ENCODE results near the gene GRIA1. TPM values are rescaled to one million over a fixed set of nuclear protein-coding genes. Genes with fewer than 3 reads are reported as not detected.
A peak's percentile ranks its signal among the peaks of the same experiment; 100 is the strongest.

Gene GRIA1
- total RNA-seq, 4 donors from 2014 or later: 0.63 to 1.2 (median 0.93) TPM

DNA sequence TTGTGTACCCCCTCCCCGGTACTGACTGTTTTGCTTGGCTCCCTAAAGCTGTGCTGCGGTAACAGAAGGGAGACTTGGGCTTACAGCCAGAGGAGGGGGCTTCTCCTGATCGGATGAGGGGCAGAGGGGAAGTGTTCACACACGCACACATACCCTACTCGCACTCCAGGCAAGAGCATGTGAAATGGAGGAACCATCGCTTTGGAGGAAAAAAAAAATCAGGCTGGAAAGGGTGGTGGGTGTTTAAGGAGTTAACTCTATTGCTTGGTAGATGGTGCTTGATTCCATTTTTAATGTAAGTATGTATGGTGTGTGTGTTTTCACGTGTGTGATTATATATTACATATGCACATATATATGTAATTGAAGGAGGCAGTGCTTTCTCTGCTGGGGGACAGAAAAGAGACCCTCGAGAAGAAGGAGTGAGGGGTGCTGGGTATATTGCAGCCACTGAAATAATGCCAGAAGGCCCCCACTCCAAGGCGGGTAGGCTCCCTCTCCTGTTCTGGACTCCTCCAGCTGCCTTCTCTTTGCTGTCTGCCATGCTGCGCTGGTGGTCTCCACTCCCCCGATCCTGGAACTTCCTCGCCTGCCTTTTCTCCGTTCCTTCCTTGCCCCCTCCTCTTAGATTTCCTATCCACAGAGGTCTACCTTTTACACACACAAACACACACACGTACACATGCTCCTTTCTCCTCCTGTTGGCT lies 721 bp downstream of the GRIA1 start:
- no peak for TF ChIP-seq EP300 (IDR thresholded peaks at IDR 0.05)
- no peak for TF ChIP-seq CTCF (IDR thresholded peaks at IDR 0.05)
- no peak for TF ChIP-seq POLR2A (IDR thresholded peaks at IDR 0.05; ENCODE audit: low read depth)
- TF ChIP-seq POLR2AphosphoS5 (IDR thresholded peaks at IDR 0.05): no peak
- H3K4me3 ChIP-seq: peak overlapping the region; percentile 11 to 33 (median 20)
- intact Hi-C loops (cut with DNase I): loop anchor here (10.0 kb wide), 1 partner anchor 956 kb away; no protein-coding TSS in a partner anchor

GRCh38 chr5:153491856-153492255 lies 1.4 kb downstream of the GRIA1 start:
- H3K27me3 ChIP-seq: peaks cover 0 to 30% (median 15%) of the 10 kb centered on the region in 4 donors
- no peak overlapping the region for H3K27ac ChIP-seq (replicated peaks in 1 of 4)
- H3K4me1 ChIP-seq: peaks cover 0 to 11% (median 7%) of the 10 kb centered on the region in 4 donors
- TF ChIP-seq POLR2A (IDR thresholded peaks at IDR 0.05; ENCODE audit: low read depth): no peak
- no peak for TF ChIP-seq EP300 (IDR thresholded peaks at IDR 0.05)
- no peak for TF ChIP-seq CTCF (IDR thresholded peaks at IDR 0.05)
- TF ChIP-seq POLR2AphosphoS5 (IDR thresholded peaks at IDR 0.05): no peak
- H3K9me3 ChIP-seq: no peaks in the 10 kb centered on the region
- no peaks in the 10 kb centered on the region for H3K36me3 ChIP-seq
- intact Hi-C loops (cut with DNase I): loop anchor here (10.0 kb wide), 1 partner anchor 957 kb away; no protein-coding TSS in a partner anchor
- no peak for DNase-seq (ENCODE audit: extremely low spot score)
- peak overlapping the region in 1 of 4 donors; percentile 1 for H3K4me3 ChIP-seq
- 61% methylated on average over 8 of the region's 8 CpGs for WGBS

More for the DNA sequence above, 721 bp downstream of the GRIA1 start:
- DNase-seq (ENCODE audit: extremely low spot score): peak; percentile 55
- Histone ChIP-seq H3K9me3 (no peaks in the 10 kb centered on the region), H3K36me3 (no peaks in the 10 kb centered on the region), H3K4me1 (peaks cover 0 to 11% (median 7%) of the 10 kb centered on the region in 4 donors), H3K27ac (replicated peaks in 1 of 4) (no peak overlapping the region), H3K27me3 (peaks cover 0 to 30% (median 15%) of the 10 kb centered on the region in 4 donors)
- WGBS: 27% methylated on average over 14 of the region's 14 CpGs

DNA sequence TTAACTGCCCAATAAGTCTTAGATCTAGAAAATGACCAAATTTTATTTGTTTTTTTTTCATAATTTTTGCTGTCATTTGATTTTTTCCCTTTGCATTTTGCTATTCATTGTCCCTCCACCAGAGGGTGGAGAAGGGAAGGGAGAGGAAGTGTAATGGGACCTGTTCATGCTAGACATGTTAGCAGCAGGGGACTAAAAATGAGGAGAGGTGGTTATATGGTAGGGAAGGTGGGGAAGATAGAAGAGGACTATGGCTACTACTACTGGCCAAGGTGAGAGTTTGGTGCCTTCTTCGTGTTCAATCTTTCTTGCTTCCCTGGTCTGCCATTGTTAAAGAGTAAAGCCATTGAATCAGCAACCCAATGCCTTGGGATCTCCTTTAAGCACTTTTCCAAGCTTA lies 6.4 kb downstream of the GRIA1 start:
- H3K36me3 ChIP-seq: no peaks in the 10 kb centered on the region
- no peaks in the 10 kb centered on the region for H3K4me1 ChIP-seq
- H3K4me3 ChIP-seq: no peak overlapping the region
- H3K27me3 ChIP-seq: peaks cover 0 to 5% (median 0%) of the 10 kb centered on the region in 4 donors
- DNase-seq (ENCODE audit: extremely low spot score): peak; percentile 62
- TF ChIP-seq POLR2AphosphoS5 (IDR thresholded peaks at IDR 0.05) (no peak), POLR2A (IDR thresholded peaks at IDR 0.05; ENCODE audit: low read depth) (no peak), CTCF (IDR thresholded peaks at IDR 0.05) (peak; percentile 43 to 69 (median 62)), EP300 (IDR thresholded peaks at IDR 0.05) (no peak)
- intact Hi-C loops (cut with DNase I): loop anchor here (2.0 to 10.0 kb wide), 2 partner anchors 468 to 962 kb away; no protein-coding TSS in a partner anchor
- H3K27ac ChIP-seq (replicated peaks in 1 of 4): no peak overlapping the region
- 48% methylated on average over 1 of the region's 1 CpG for WGBS
- H3K9me3 ChIP-seq: no peaks in the 10 kb centered on the region

- Histone ChIP-seq H3K4me1 (no peaks in the 10 kb centered on the region), H3K36me3 (no peaks in the 10 kb centered on the region), H3K4me3 (no peak overlapping the region), H3K27me3 (no peaks in the 10 kb centered on the region), H3K9me3 (no peaks in the 10 kb centered on the region), H3K27ac (replicated peaks in 1 of 4) (no peak overlapping the region)
- TF ChIP-seq EP300 (IDR thresholded peaks at IDR 0.05) (no peak), POLR2AphosphoS5 (IDR thresholded peaks at IDR 0.05) (no peak), CTCF (IDR thresholded peaks at IDR 0.05) (no peak), POLR2A (IDR thresholded peaks at IDR 0.05; ENCODE audit: low read depth) (no peak)
- DNase-seq (ENCODE audit: extremely low spot score): peak; percentile 37
- intact Hi-C loops (cut with DNase I): loop anchor here (10.0 kb wide), 1 partner anchor 964 kb away; no protein-coding TSS in a partner anchor
Observed at GRCh38 chr5:153498516-153498915, 8.0 kb downstream of the GRIA1 start.
